ENCODE results near the gene MLEC. TPM values are rescaled to one million over a fixed set of nuclear protein-coding genes. Genes with fewer than 3 reads are reported as not detected.

Gene MLEC, protein sequence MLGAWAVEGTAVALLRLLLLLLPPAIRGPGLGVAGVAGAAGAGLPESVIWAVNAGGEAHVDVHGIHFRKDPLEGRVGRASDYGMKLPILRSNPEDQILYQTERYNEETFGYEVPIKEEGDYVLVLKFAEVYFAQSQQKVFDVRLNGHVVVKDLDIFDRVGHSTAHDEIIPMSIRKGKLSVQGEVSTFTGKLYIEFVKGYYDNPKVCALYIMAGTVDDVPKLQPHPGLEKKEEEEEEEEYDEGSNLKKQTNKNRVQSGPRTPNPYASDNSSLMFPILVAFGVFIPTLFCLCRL
- total RNA-seq, result 10 to 100 TPM; 67.6 to 75.4 (median 67.8) TPM

GRCh38 chr12:120686690-120687577, at the start of gene MLEC:
Gene MLEC (plus strand): TSS chr12:120687149. CDS start chr12:120687297, 148 bp downstream.
- Histone ChIP-seq H3K9me3 (no peaks in the 10 kb centered on the region), H3K4me1 (peaks cover 5 to 10% of the 10 kb centered on the region in 2 donors), H3K36me3 (no peaks in the 10 kb centered on the region), H3K4me3 (peak within 1 kb of the TSS; percentile 66 to 93 (median 72)), H3K27me3 (no peaks in the 10 kb centered on the region), H3K27ac (peak within 1 kb of the TSS; percentile 91 to 93)
- intact Hi-C loops (cut with DNase I; ENCODE audit: low total_unique reads), result no loop called here
- TF ChIP-seq CTCF (IDR thresholded peaks at IDR 0.05), result peak in 1 of 3 donors; percentile 6
- TF ChIP-seq POLR2A (IDR thresholded peaks at IDR 0.05), result peak; percentile 40
- TF ChIP-seq POLR2AphosphoS5 (IDR thresholded peaks at IDR 0.05), result peak; percentile 44 to 63 (median 57)
- DNase-seq (ENCODE audit: low spot score in 2 of 2), result peak; percentile 99

DNA sequence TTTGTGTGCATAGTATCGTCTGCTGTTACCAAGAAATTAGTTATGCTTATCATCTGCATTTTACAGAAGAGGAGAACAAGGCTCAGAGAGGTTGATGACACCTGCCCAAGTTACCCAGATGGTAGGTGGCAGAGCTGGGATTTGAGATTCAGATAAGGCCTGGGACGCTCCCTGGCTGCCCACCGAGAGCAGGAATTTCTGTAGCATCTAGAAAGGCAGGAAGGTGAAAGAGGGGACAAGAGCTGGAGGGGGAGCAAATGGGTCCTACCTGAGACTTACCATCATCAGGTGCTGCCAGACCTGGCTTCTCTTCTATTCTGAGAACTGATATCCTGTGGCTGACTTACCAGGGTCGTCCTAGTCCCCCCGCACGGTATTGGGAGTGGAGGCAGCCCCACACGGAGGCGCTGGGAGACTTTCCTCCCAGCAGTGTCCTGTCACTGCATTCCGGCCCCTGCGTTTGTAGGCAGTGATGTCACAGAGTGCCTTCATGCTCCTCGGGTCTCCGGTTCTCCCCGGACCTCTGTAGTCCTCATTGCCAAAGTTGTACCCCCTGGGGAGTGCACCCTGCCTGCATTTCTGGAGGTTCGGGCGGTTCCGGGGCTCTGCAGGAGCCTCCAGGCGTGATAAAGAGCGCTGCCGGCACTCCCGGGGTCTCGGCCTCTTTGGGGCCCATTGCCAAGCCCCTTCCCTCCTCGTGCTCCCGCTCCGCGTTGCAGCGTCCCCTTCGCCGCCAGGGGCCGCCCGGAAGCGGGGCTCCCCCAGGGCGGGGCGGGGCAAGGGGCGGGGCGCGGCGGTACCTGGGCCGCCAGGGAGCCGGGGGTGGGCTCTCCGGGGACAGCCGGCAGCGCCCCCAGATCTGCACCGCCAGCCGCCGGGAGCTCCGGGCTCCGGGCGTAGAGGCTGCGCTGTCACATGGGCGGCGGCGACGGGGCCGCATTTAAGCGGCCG, 46.9 kb upstream of the MLEC start, which contains the start of gene CABP1:
Gene CABP1, plus strand, starts transcription at position 856 of the 951 bp plus-strand sequence. Its CDS starts 60 bp downstream, at position 916.
- Histone ChIP-seq H3K27me3 (peaks cover 3 to 47% of the 10 kb centered on the region in 2 donors), H3K36me3 (no peaks in the 10 kb centered on the region), H3K4me3 (peak within 1 kb of the TSS; percentile 30 to 70 (median 52)), H3K27ac (no peak within 1 kb of the TSS), H3K9me3 (no peaks in the 10 kb centered on the region), H3K4me1 (peaks cover 6 to 13% of the 10 kb centered on the region in 2 donors)
- intact Hi-C loops (cut with DNase I; ENCODE audit: low total_unique reads), result no loop called here
- DNase-seq (ENCODE audit: low spot score in 2 of 2), result no peak
- no peak for TF ChIP-seq CTCF (IDR thresholded peaks at IDR 0.05)
- no peak for TF ChIP-seq POLR2AphosphoS5 (IDR thresholded peaks at IDR 0.05)
- TF ChIP-seq POLR2A (IDR thresholded peaks at IDR 0.05), result no peak

DNA sequence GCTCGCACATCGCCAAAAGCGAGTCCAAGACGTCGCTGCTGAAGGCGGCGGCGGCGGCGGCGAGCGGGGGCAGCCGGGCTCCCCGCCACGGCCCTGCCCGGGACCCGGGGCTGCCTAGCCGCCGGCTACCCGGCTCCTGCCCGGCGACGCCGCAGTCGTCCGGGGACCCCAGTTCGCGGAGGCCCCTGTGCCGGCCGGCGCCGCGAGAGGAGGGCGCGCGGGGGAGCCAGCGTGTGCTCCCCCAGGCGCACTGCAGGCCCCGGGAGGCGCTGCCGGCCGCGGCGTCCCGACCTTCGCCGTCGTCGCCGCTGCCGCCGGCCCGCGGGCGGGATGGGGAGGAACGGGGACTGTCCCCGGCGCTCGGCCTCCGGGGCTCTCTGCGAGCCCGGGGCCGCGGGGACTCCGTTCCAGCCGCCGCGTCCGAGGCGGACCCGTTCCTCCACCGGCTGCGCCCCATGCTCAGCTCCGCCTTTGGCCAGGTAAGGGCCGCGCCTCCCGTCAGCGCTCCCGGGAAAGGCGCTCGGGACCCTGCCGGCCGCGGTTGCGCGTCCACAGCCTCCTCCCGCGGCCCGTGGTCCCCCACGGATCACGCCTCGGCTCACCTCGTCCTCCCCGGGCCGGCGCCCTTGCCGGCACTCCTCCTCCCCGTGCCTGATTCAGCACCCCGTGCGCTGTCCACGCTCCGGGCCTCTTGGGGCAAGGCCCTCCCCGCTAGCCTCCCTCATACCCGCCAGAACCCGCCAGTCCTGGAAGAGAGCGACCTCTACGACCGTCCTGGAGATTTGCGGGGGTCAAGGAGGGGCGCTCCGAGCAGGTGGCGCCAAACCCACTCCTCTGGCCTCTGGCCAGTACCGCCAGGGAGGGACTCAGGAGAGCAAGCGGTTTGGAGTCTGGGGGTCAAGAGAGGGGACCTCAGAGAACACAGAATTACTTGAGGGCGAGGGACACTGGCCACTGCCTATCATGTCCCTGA, 45.8 kb upstream of the MLEC start:
- no peak overlapping the region for H3K27ac ChIP-seq
- H3K4me1 ChIP-seq, result peaks cover 6 to 13% of the 10 kb centered on the region in 2 donors
- TF ChIP-seq CTCF (IDR thresholded peaks at IDR 0.05) (no peak), POLR2A (IDR thresholded peaks at IDR 0.05) (no peak), POLR2AphosphoS5 (IDR thresholded peaks at IDR 0.05) (no peak)
- H3K4me3 ChIP-seq, result peak overlapping the region; percentile 20 to 70 (median 52)
- intact Hi-C loops (cut with DNase I; ENCODE audit: low total_unique reads), result no loop called here
- DNase-seq (ENCODE audit: low spot score in 2 of 2), result no peak
- H3K9me3 ChIP-seq, result no peaks in the 10 kb centered on the region
- H3K36me3 ChIP-seq, result no peaks in the 10 kb centered on the region
- peaks cover 3 to 58% of the 10 kb centered on the region in 2 donors for H3K27me3 ChIP-seq

GRCh38 chr12:120642121-120642520, 44.8 kb upstream of the MLEC start:
- peaks cover 6 to 13% of the 10 kb centered on the region in 2 donors for H3K4me1 ChIP-seq
- intact Hi-C loops (cut with DNase I; ENCODE audit: low total_unique reads), result no loop called here
- H3K36me3 ChIP-seq, result no peaks in the 10 kb centered on the region
- no peak overlapping the region for H3K4me3 ChIP-seq
- no peaks in the 10 kb centered on the region for H3K9me3 ChIP-seq
- no peak for DNase-seq (ENCODE audit: low spot score in 2 of 2)
- TF ChIP-seq CTCF (IDR thresholded peaks at IDR 0.05) (no peak), POLR2A (IDR thresholded peaks at IDR 0.05) (no peak), POLR2AphosphoS5 (IDR thresholded peaks at IDR 0.05) (no peak)
- peaks cover 3 to 62% of the 10 kb centered on the region in 2 donors for H3K27me3 ChIP-seq
- no peak overlapping the region for H3K27ac ChIP-seq

Measured in breast epithelium (tissue), 4 donors.